ENCODE measurements around the gene RGMA. TPM values are rescaled to one million over a fixed set of nuclear protein-coding genes. Genes with fewer than 3 reads are reported as not detected.

The RGMA gene
- total and polyA plus RNA-seq, 2 of the 8 experiments (the other 6 are each of a cell fraction or from before 2014, with no cell fraction given), result 19.9 to 39.8 TPM

- H3K56ac ChIP-seq (replicated peaks; ENCODE audit: insufficient read length, low read depth, low read length), result no peak overlapping the region
- no peak overlapping the region for H3K4ac ChIP-seq (replicated peaks; ENCODE audit: insufficient read length, low read depth, low read length)
- H3K79me1 ChIP-seq (ENCODE audit: low read depth, low read length), result no peaks in the 10 kb centered on the region
- peaks cover 0 to 6% (median 2%) of the 10 kb centered on the region in 4 experiments; a peak in 3 of 7 replicates for H3K4me1 ChIP-seq (replicated peaks in 1 of 4; ENCODE audit: control insufficient read depth in 3 of 4, insufficient read depth in 4 of 4, low read length in 3 of 4)
- H2BK5ac ChIP-seq (ENCODE audit: low read depth, low read length), result no peak overlapping the region
- ChIA-PET CTCF (ENCODE audit: partially characterized antibody) (no interaction called here), POLR2A (ENCODE audit: partially characterized antibody) (interaction anchor here (1.1 kb wide), 1 partner anchor 14 kb away, joined by 4 read pairs; no protein-coding TSS in a partner anchor)
- no peak overlapping the region for H2BK20ac ChIP-seq (ENCODE audit: low read length)
- H3K36me3 ChIP-seq (ENCODE audit: control insufficient read depth in 2 of 4, insufficient read depth in 4 of 4, low read length in 3 of 4), result no peaks in the 10 kb centered on the region
- H2BK12ac ChIP-seq (ENCODE audit: low read depth, low read length), result no peak overlapping the region
- H2AK5ac ChIP-seq (ENCODE audit: low read depth, low read length), result no peak overlapping the region
- no peaks in the 10 kb centered on the region for H3K79me2 ChIP-seq (ENCODE audit: control insufficient read depth in 1 of 2, insufficient read depth in 2 of 2, low read length in 2 of 2)
- DNase-seq (ENCODE audit: low read depth in 1 of 2, low spot score in 2 of 2) (no peak), FAIRE-seq (no peak)
- H3K4me3 ChIP-seq (ENCODE audit: extremely low read depth in 1 of 4, insufficient read depth in 2 of 4, low read depth in 3 of 4, low read length in 4 of 4), result no peak overlapping the region
- H3K23me2 ChIP-seq (ENCODE audit: low read depth, low read length), result no peaks in the 10 kb centered on the region
- H4K20me1 ChIP-seq (replicated peaks in 1 of 2; ENCODE audit: control insufficient read depth in 1 of 2, insufficient read depth in 2 of 2, low read length in 2 of 2), result no peaks in the 10 kb centered on the region
- H3K9ac ChIP-seq (replicated peaks in 1 of 4; ENCODE audit: extremely low read depth in 1 of 4, low read depth in 3 of 4, low read length in 3 of 4), result no peak overlapping the region
- no peak overlapping the region for H3K4me2 ChIP-seq (ENCODE audit: insufficient read depth in 1 of 2, low read depth in 2 of 2, low read length in 2 of 2)
- H3K27me3 ChIP-seq (replicated peaks in 1 of 4; ENCODE audit: control insufficient read depth in 3 of 4, extremely low read depth in 1 of 4, insufficient read depth in 3 of 4, low read length in 3 of 4), result peaks cover 0 to 13% (median 6%) of the 10 kb centered on the region in 4 experiments; a peak in 6 of 7 replicates
- H3K23ac ChIP-seq (ENCODE audit: insufficient read length), result no peak overlapping the region
- no peak overlapping the region for H4K5ac ChIP-seq (ENCODE audit: insufficient read length, low read depth, low read length)
- H3K27ac ChIP-seq (ENCODE audit: low read depth, low read length), result no peak overlapping the region
- H4K91ac ChIP-seq (replicated peaks; ENCODE audit: insufficient read length, low read length), result no peak overlapping the region
- no peak overlapping the region for H3K18ac ChIP-seq (ENCODE audit: extremely low read depth, low read length)
- H3K9me3 ChIP-seq (ENCODE audit: insufficient read depth in 2 of 2, low read depth in 1 of 2, low read length in 1 of 2), result no peaks in the 10 kb centered on the region
- no peak overlapping the region for H4K8ac ChIP-seq (ENCODE audit: extremely low read depth, insufficient read depth, low read length)
- no peak overlapping the region for H2BK120ac ChIP-seq (replicated peaks; ENCODE audit: low read depth, low read length)
- H2BK15ac ChIP-seq (ENCODE audit: low read length), result no peak overlapping the region
- H3K14ac ChIP-seq (ENCODE audit: insufficient read length), result no peak overlapping the region
- no peak overlapping the region for H2AFZ ChIP-seq (ENCODE audit: low read length)
- 94% methylated on average over 5 of the region's 5 CpGs; no CpG with 5 or more reads in 1 of the 2 experiments for WGBS, 2 experiments (ENCODE audit: extremely low coverage in 1 of 2, insufficient coverage in 1 of 2, insufficient read length in 1 of 2, insufficient replicate concordance in 2 of 2, low coverage in 1 of 2, low lambda C conversion rate in 2 of 2, missing lambda C conversion rate in 1 of 2)
- TF ChIP-seq POLR2A (IDR thresholded peaks at IDR 0.05; ENCODE audit: control extremely low read depth in 1 of 2, low read depth in 2 of 2, low read length in 2 of 2) (no peak), CTCF (IDR thresholded peaks at IDR 0.05; ENCODE audit: control extremely low read depth in 1 of 3, insufficient read depth in 1 of 3, low read depth in 1 of 3, low read length in 3 of 3) (no peak), TAF1 (IDR thresholded peaks at IDR 0.05; ENCODE audit: low read depth, low read length) (no peak), CHD1 (IDR thresholded peaks at IDR 0.05; ENCODE audit: low read depth, low read length) (no peak), SP1 (IDR thresholded peaks at IDR 0.05; ENCODE audit: low read depth, low read length) (no peak), BACH1 (IDR thresholded peaks at IDR 0.05; ENCODE audit: low read length) (no peak), BCL11A (IDR thresholded peaks at IDR 0.05; ENCODE audit: low read depth in 2 of 2, low read length in 2 of 2) (no peak), HDAC6 (IDR thresholded peaks at IDR 0.05; ENCODE audit: low read depth, low read length) (no peak), GTF2F1 (IDR thresholded peaks at IDR 0.05; ENCODE audit: borderline replicate concordance, low read depth, low read length) (no peak), YY1 (IDR thresholded peaks at IDR 0.05; ENCODE audit: low read depth, low read length) (no peak), MAX (IDR thresholded peaks at IDR 0.05) (no peak)
Measured at GRCh38 chr15:93111451-93111850, 22.4 kb upstream of the RGMA start.

Data from H1 (cell line).